Posterior cingulate gyrus (tissue), 11 donors: ENCODE measurements around the gene URGCP.
"Not testable (repeated sequence)": the region's sequence is repeated elsewhere in the genome, so short reads cannot be mapped to it uniquely, and the experiment has no call there.

ENCODE experiments used
- DNase-seq, 10 donors: peaks; one replicate each; pipeline versions ENCODE4 v3.0.0 to v3.0.0-alpha.2; 2020 to 2021; ENCODE audit warnings: mixed read lengths in 3 of 10
- intact Hi-C: fragments of 100-400 bp; cut with DNase I; formaldehyde crosslinking; loops from one replicate; pipeline ENCODE4 v1.15.1; 2023

Gene URGCP

GRCh38 chr7:43844257-43844656 is 62.1 kb downstream of the URGCP start:
- DNase-seq, result no peak
- intact Hi-C loops, result no loop called here

- intact Hi-C loops, result no loop called here
- DNase-seq, result no peak
Observed at GRCh38 chr7:43843296-43843695, 63.1 kb downstream of the URGCP start.

GRCh38 chr7:43838201-43838658 is 68.2 kb downstream of the URGCP start:
- intact Hi-C loops, result loop anchor here (10.0 kb wide), 1 partner anchor 113 kb away; the partner anchor contains the start of gene COA1

GRCh38 chr7:43834463-43835251 is 71.7 kb downstream of the URGCP start:
- DNase-seq, result no peak
- intact Hi-C loops, result loop anchor here (10.0 kb wide), 1 partner anchor 110 kb away; the partner anchor contains the start of gene COA1

More at GRCh38 chr7:43838201-43838658, 68.2 kb downstream of the URGCP start:
- no peak for DNase-seq

GRCh38 chr7:43830917-43831316 is 75.5 kb downstream of the URGCP start:
- intact Hi-C loops, result loop anchor here (10.0 kb wide), 1 partner anchor 106 kb away; the partner anchor contains the start of gene COA1
- not testable (repeated sequence) for DNase-seq
